Osteoblast (primary cell): ENCODE results near the gene PDLIM7. TPM values are rescaled to one million over a fixed set of nuclear protein-coding genes. Genes with fewer than 3 reads are reported as not detected.

ENCODE experiments used
- DNase-seq: peaks from one replicate; pipeline ENCODE4 v3.0.0; 2011; ENCODE audit warnings: low spot score, mixed read lengths; ENCODE audit not compliant: insufficient read length; ENCODE audit errors: missing footprints
- H2AFZ ChIP-seq: 2 replicates; pipeline ENCODE4 v1.6.0; 2011; ENCODE audit warnings: mild to moderate bottlenecking, low read length
- H3K27ac ChIP-seq: 2 replicates; pipeline ENCODE4 v1.5.1; 2011; ENCODE audit warnings: mild to moderate bottlenecking, low read depth, low read length, moderate library complexity
- H3K27me3 ChIP-seq: 2 replicates; pipeline ENCODE4 v1.6.0; 2012; ENCODE audit warnings: mild to moderate bottlenecking, control low read depth, inconsistent platforms, low read length, moderate library complexity; ENCODE audit not compliant: insufficient read depth
- H3K36me3 ChIP-seq: 2 replicates; pipeline ENCODE4 v1.5.1; 2011; ENCODE audit warnings: mild to moderate bottlenecking, low read length, control low read depth, moderate library complexity; ENCODE audit not compliant: insufficient read depth
- H3K4me1 ChIP-seq: 2 replicates; pipeline ENCODE4 v1.5.1; 2011; ENCODE audit warnings: mild to moderate bottlenecking, low read length, control low read depth, moderate library complexity; ENCODE audit not compliant: insufficient read depth
- H3K4me2 ChIP-seq: 2 replicates; pipeline ENCODE4 v1.6.0; 2011; ENCODE audit warnings: mild to moderate bottlenecking, low read length; ENCODE audit not compliant: insufficient read depth
- H3K4me3 ChIP-seq: fragments of 200-600 bp; sonication (generic); 3 replicates; pipeline ENCODE4 v1.5.1; 2012; ENCODE audit warnings: mild to moderate bottlenecking, low read length, inconsistent platforms; ENCODE audit not compliant: insufficient read depth
- H3K79me2 ChIP-seq: 2 replicates; pipeline ENCODE4 v1.6.0; 2012; ENCODE audit warnings: mild to moderate bottlenecking, low read length, control low read depth, inconsistent platforms; ENCODE audit not compliant: insufficient read depth
- H3K9me3 ChIP-seq: 2 replicates; pipeline ENCODE4 v1.5.1; 2011; ENCODE audit warnings: low read depth, low read length, control low read depth
- H4K20me1 ChIP-seq: 2 replicates; pipeline ENCODE4 v1.6.0; 2012; ENCODE audit warnings: mild to moderate bottlenecking, low read length, control low read depth; ENCODE audit not compliant: insufficient read depth
- CTCF ChIP-seq: IDR thresholded peaks from 2 replicates; pipeline ENCODE4 v1.5.1; 2011; ENCODE audit warnings: mild to moderate bottlenecking, low read depth, low read length, moderate library complexity; ENCODE audit errors: extremely low read depth
- total RNA-seq: library from RNA; depleted of rRNA; stranded (reverse); fragments of >200 nt; gene quantifications from 2 replicates; pipeline ENCODE4 v1.2.3, GENCODE V29; 2012

The PDLIM7 gene
- total RNA-seq, 1 donor = 159 TPM

- Histone ChIP-seq H3K4me3 (no peak overlapping the region), H3K36me3 (peaks cover 52% of the 10 kb centered on the region), H3K4me2 (no peak overlapping the region), H3K27me3 (no peaks in the 10 kb centered on the region), H3K79me2 (peaks cover 32% of the 10 kb centered on the region), H3K4me1 (peaks cover 15% of the 10 kb centered on the region), H3K9me3 (no peaks in the 10 kb centered on the region), H3K27ac (no peak overlapping the region), H4K20me1 (peaks cover 16% of the 10 kb centered on the region), H2AFZ (no peak overlapping the region)
- TF ChIP-seq CTCF = no peak
- DNase-seq = no peak
These were observed 17.1 kb upstream of the PDLIM7 start for GRCh38 chr5:177514541-177514940.

- no peaks in the 10 kb centered on the region for H3K9me3 ChIP-seq
- H3K4me2 ChIP-seq = no peak overlapping the region
- no peak for TF ChIP-seq CTCF
- peaks cover 8% of the 10 kb centered on the region for H3K4me1 ChIP-seq
- DNase-seq = no peak
- H3K27me3 ChIP-seq = no peaks in the 10 kb centered on the region
- H4K20me1 ChIP-seq = peaks cover 16% of the 10 kb centered on the region
- peaks cover 45% of the 10 kb centered on the region for H3K36me3 ChIP-seq
- H3K79me2 ChIP-seq = peaks cover 24% of the 10 kb centered on the region
- H2AFZ ChIP-seq = no peak overlapping the region
- no peak overlapping the region for H3K27ac ChIP-seq
- no peak overlapping the region for H3K4me3 ChIP-seq
These were observed 16.1 kb upstream of the PDLIM7 start for GRCh38 chr5:177513500-177513899.

GRCh38 chr5:177512736-177513380, 15.5 kb upstream of the PDLIM7 start:
- DNase-seq = peak; percentile 58
- TF ChIP-seq CTCF = no peak
- Histone ChIP-seq H3K27ac (no peak overlapping the region), H3K4me1 (peaks cover 8% of the 10 kb centered on the region), H3K36me3 (peaks cover 45% of the 10 kb centered on the region), H3K4me3 (no peak overlapping the region), H3K9me3 (no peaks in the 10 kb centered on the region), H4K20me1 (peaks cover 16% of the 10 kb centered on the region), H3K27me3 (no peaks in the 10 kb centered on the region), H3K4me2 (no peak overlapping the region), H2AFZ (no peak overlapping the region), H3K79me2 (peaks cover 24% of the 10 kb centered on the region)

GRCh38 chr5:177511796-177512675, 14.6 kb upstream of the PDLIM7 start:
- Histone ChIP-seq H3K36me3 (peaks cover 45% of the 10 kb centered on the region), H3K27ac (no peak overlapping the region), H3K9me3 (no peaks in the 10 kb centered on the region), H3K79me2 (peaks cover 24% of the 10 kb centered on the region), H2AFZ (no peak overlapping the region), H3K4me1 (peaks cover 8% of the 10 kb centered on the region), H4K20me1 (peaks cover 16% of the 10 kb centered on the region), H3K4me2 (no peak overlapping the region), H3K4me3 (no peak overlapping the region), H3K27me3 (no peaks in the 10 kb centered on the region)
- TF ChIP-seq CTCF = no peak
- DNase-seq = peak; percentile 50
